ENCODE measurements around the gene CPT1C.

- TF ChIP-seq POLR2AphosphoS5 (IDR thresholded peaks at IDR 0.05; ENCODE audit: low read depth, low read length) = no peak
- TF ChIP-seq, protein P1, sequence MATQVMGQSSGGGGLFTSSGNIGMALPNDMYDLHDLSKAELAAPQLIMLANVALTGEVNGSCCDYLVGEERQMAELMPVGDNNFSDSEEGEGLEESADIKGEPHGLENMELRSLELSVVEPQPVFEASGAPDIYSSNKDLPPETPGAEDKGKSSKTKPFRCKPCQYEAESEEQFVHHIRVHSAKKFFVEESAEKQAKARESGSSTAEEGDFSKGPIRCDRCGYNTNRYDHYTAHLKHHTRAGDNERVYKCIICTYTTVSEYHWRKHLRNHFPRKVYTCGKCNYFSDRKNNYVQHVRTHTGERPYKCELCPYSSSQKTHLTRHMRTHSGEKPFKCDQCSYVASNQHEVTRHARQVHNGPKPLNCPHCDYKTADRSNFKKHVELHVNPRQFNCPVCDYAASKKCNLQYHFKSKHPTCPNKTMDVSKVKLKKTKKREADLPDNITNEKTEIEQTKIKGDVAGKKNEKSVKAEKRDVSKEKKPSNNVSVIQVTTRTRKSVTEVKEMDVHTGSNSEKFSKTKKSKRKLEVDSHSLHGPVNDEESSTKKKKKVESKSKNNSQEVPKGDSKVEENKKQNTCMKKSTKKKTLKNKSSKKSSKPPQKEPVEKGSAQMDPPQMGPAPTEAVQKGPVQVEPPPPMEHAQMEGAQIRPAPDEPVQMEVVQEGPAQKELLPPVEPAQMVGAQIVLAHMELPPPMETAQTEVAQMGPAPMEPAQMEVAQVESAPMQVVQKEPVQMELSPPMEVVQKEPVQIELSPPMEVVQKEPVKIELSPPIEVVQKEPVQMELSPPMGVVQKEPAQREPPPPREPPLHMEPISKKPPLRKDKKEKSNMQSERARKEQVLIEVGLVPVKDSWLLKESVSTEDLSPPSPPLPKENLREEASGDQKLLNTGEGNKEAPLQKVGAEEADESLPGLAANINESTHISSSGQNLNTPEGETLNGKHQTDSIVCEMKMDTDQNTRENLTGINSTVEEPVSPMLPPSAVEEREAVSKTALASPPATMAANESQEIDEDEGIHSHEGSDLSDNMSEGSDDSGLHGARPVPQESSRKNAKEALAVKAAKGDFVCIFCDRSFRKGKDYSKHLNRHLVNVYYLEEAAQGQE (IDR thresholded peaks at IDR 0.05; ENCODE audit: insufficient read depth in 1 of 2, low read depth in 2 of 2, low read length in 2 of 2) = no peak
These were observed 6.5 kb upstream of the CPT1C start for GRCh38 chr19:49684251-49684982.
